GM12873 (cell line): ENCODE measurements around the gene BCAS4.

Experiments
- TF ChIP-seq, protein P1 (sequence below): IDR thresholded peaks from 2 replicates; pipeline ENCODE4 v1.5.1; 2012; ENCODE audit warnings: low read depth, mild to moderate bottlenecking, moderate library complexity, low read length, control low read depth; ENCODE audit not compliant: insufficient read depth; ENCODE audit errors: missing control alignments

Gene BCAS4

DNA sequence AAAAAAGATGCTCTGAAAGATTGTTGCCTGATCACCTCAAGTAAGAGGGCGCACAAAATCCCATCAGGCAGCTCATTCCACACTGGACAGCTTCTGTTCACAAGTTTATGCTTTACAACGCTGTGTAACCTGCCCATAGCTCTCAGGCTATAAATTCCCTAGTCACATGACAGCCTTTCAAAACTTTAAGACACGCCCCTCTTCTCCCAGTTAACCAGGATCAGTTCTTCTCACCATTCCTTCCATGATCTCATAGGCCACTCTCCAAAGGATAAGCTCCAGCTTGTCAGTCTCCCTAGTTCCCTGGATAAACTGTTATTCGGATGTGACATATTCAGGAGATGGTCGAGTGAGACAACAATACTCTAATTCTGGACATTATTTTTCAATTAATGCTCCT lies 121.4 kb downstream of the BCAS4 start:
- TF ChIP-seq, protein P1, sequence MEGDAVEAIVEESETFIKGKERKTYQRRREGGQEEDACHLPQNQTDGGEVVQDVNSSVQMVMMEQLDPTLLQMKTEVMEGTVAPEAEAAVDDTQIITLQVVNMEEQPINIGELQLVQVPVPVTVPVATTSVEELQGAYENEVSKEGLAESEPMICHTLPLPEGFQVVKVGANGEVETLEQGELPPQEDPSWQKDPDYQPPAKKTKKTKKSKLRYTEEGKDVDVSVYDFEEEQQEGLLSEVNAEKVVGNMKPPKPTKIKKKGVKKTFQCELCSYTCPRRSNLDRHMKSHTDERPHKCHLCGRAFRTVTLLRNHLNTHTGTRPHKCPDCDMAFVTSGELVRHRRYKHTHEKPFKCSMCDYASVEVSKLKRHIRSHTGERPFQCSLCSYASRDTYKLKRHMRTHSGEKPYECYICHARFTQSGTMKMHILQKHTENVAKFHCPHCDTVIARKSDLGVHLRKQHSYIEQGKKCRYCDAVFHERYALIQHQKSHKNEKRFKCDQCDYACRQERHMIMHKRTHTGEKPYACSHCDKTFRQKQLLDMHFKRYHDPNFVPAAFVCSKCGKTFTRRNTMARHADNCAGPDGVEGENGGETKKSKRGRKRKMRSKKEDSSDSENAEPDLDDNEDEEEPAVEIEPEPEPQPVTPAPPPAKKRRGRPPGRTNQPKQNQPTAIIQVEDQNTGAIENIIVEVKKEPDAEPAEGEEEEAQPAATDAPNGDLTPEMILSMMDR, result no peak

DNA sequence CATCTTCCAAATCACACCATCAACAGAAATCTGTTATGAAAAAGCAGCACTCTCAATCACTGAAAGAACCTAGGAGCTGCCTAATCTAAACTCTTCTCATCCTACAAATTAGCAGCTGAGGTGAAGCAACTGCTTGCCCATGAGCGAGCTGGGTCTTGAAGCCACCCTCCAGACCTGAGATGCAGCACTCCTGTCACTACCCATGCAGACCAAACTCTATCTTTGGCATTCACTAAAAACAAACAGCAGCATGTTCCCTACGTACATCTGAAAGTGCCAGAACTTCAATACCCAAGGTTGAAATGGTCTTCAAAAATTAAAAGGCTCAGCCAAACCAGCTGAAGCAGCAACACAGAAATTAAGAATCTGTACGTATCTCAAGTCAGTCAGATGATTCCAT lies 122.1 kb downstream of the BCAS4 start:
- TF ChIP-seq, protein P1, result no peak

DNA sequence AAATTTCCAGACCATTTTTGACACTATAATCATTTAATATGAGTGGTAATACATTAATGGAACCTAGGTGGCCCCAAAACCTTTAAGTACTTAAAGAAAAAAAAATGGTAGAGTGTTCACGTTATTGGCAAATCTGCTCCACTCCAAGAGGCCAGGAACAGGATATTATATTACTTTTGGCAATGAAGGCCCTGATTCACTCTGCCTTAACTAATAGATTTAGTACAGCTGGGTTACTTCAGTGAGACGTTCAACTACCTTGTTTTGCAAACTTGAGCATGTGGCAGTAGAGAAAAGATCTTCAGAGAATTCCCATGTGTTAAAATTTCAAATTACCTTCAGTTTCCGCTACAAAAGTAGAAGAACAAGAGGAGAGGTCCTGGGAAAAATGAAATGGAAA lies 123.5 kb downstream of the BCAS4 start:
- TF ChIP-seq, protein P1, result no peak

DNA sequence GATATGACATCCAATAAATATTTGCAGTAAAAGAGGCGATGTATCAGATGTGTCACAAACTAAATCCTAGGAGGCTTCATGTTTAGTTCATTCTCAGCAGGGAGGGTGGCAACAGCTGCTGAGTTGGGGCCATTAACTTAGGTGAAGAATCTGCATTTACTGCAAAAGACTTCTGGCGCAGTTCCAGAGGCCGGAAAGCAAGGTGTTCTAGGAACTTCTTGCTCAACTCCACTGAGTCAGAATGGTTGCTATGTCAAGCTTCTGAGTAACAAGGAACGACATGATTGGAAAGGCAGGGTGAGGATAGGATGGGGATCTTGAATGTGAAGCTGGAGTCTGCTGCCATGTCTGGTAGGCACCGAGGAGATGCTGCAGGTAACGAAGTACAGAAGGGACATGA lies 124.7 kb downstream of the BCAS4 start:
- TF ChIP-seq, protein P1, result no peak

DNA sequence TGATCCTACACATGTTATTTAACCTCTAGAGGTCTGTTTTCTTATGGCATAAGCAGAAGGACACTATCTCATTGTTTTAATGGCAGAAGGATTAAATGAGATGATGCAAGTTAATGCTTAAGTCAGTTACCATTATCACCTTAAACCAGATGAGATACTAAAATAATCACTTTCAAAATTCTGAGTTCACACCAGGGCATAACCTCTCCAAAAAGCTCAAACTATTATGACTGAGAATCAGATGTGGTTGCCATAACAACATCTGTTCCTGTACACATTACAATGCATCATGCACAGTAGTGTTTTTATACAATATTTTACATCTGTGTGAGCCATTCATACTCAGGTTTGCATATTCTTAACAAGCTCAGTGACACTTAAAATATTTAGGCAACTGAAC lies 126.1 kb downstream of the BCAS4 start:
- TF ChIP-seq, protein P1, result no peak

DNA sequence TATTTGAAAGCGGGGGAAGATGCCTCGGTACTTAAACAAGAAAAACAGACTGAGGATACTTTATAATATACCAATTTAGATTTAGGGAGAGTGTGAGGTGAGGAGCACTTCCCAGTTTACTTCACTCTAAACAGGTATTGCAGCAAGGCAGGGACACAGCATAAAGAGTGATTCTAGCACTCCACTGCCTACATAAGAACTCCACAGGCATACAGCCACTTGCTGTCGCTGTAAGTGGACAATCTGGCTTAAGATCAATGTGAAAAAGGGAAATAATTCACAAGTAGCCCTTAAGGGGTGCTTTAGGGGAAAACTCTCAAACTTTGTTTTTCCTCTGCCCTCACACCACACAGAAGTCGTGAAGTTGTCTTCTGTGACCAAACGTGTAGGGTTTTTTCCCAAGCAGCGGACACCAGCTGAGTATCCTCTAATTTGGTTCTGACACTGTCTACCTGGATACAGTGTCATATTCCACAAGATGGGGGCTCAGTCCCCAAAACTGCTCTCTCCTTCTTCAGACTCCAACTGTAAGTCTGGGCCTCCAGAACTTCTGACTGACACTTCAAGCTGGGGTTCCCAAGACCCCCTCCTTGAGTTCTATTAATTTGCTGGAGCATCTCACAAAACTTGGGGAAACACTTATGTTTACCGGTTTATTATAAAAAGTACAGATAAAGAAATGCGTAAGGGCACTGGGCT lies 127.1 kb downstream of the BCAS4 start:
- TF ChIP-seq, protein P1, result no peak

DNA sequence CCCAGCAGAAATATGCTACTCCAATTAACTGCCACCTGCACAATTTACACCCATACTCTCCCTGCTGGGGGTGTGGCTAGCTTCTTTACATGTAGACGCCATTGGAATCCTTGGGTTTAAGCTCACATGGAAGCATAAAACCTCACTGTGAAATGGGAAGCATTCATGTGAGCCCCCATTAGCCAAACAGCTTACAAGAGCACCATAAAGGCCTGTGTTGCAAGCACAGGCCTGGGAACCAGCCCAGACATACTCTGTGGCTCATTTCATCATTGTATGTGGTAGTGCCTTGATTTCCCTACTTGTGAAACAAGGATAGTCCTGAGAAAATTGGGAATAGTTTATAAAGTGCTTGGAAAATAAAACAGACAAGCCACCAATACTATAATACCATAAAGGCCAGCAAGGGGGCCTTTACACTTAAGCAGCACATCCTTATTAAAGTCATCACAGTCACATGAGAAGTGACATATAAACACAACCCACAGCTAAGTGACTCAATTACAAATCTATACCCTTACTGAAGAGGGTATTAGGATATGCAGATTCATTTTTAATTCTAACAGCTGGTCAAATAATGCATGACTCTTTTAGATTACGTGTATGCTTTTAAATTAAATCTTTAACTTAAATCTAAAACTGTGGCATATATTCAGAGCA lies 129.5 kb downstream of the BCAS4 start:
- TF ChIP-seq, protein P1, result no peak
